ENCODE results near the gene CADM1. TPM values are rescaled to one million over a fixed set of nuclear protein-coding genes. Genes with fewer than 3 reads are reported as not detected.

CADM1 gene
- total RNA-seq, 1 experiment from 2014 or later = 534 TPM

GRCh38 chr11:115298300-115299012 is 205.8 kb downstream of the CADM1 start:
- peaks cover 26% of the 10 kb centered on the region for H3K36me3 Mint-ChIP-seq (ENCODE audit: insufficient read depth, unreplicated experiment)

GRCh38 chr11:115297330-115297729 is 206.9 kb downstream of the CADM1 start:
- H3K4me1 ChIP-seq = no peaks in the 10 kb centered on the region
- Mint-ChIP-seq H3K27me3 (ENCODE audit: insufficient read depth, unreplicated experiment) (no peaks in the 10 kb centered on the region), H3K4me1 (ENCODE audit: low read depth, unreplicated experiment) (peaks cover 13% of the 10 kb centered on the region), H3K9me3 (ENCODE audit: unreplicated experiment) (no peaks in the 10 kb centered on the region), H3K27ac (ENCODE audit: unreplicated experiment) (no peak overlapping the region), H3K36me3 (ENCODE audit: insufficient read depth, unreplicated experiment) (peaks cover 19% of the 10 kb centered on the region), H3K4me3 (ENCODE audit: unreplicated experiment) (no peak overlapping the region)
- intact Hi-C loops (cut with micrococcal nuclease; ENCODE audit: unreplicated experiment) = no loop called here
- TF ChIP-seq CTCF (IDR thresholded peaks at IDR 0.05; ENCODE audit: insufficient read depth in 1 of 2, low read depth in 1 of 2, low read length in 1 of 2, severe bottlenecking in 1 of 2, unreplicated experiment in 1 of 2) = no peak
- no peaks in the 10 kb centered on the region for H3K36me3 ChIP-seq (ENCODE audit: control insufficient read depth, insufficient read depth, low read length)
- H3K9me3 ChIP-seq = no peaks in the 10 kb centered on the region
- CTCF ChIA-PET = no interaction called here
- no peak overlapping the region for H3K4me3 ChIP-seq (ENCODE audit: low read depth, low read length)
- no peak for DNase-seq
- BruUV-seq (replicated peaks) = no TSS peak
- no peaks in the 10 kb centered on the region for H3K27me3 ChIP-seq (replicated peaks; ENCODE audit: control insufficient read depth, insufficient read depth, low read length)
- POLR2A ChIA-PET = no interaction called here

More at GRCh38 chr11:115298300-115299012, 205.8 kb downstream of the CADM1 start:
- H3K4me1 ChIP-seq = no peaks in the 10 kb centered on the region
- H3K27ac Mint-ChIP-seq (ENCODE audit: unreplicated experiment) = no peak overlapping the region
- ChIA-PET POLR2A (no interaction called here), CTCF (no interaction called here)
- TF ChIP-seq CTCF (IDR thresholded peaks at IDR 0.05; ENCODE audit: insufficient read depth in 1 of 2, low read depth in 1 of 2, low read length in 1 of 2, severe bottlenecking in 1 of 2, unreplicated experiment in 1 of 2) = no peak
- no peaks in the 10 kb centered on the region for H3K27me3 Mint-ChIP-seq (ENCODE audit: insufficient read depth, unreplicated experiment)
- no peak overlapping the region for H3K4me3 ChIP-seq (ENCODE audit: low read depth, low read length)
- no peaks in the 10 kb centered on the region for H3K9me3 ChIP-seq
- intact Hi-C loops (cut with micrococcal nuclease; ENCODE audit: unreplicated experiment) = no loop called here
- DNase-seq = no peak
- no peak overlapping the region for H3K4me3 Mint-ChIP-seq (ENCODE audit: unreplicated experiment)
- H3K9me3 Mint-ChIP-seq (ENCODE audit: unreplicated experiment) = no peaks in the 10 kb centered on the region
- no peaks in the 10 kb centered on the region for H3K36me3 ChIP-seq (ENCODE audit: control insufficient read depth, insufficient read depth, low read length)
- H3K4me1 Mint-ChIP-seq (ENCODE audit: low read depth, unreplicated experiment) = peaks cover 13% of the 10 kb centered on the region
- H3K27me3 ChIP-seq (replicated peaks; ENCODE audit: control insufficient read depth, insufficient read depth, low read length) = no peaks in the 10 kb centered on the region
- no TSS peak for BruUV-seq (replicated peaks)

- Histone ChIP-seq H3K9me3 (no peaks in the 10 kb centered on the region), H3K36me3 (ENCODE audit: control insufficient read depth, insufficient read depth, low read length) (no peaks in the 10 kb centered on the region), H3K4me3 (ENCODE audit: low read depth, low read length) (no peak overlapping the region), H3K27me3 (replicated peaks; ENCODE audit: control insufficient read depth, insufficient read depth, low read length) (no peaks in the 10 kb centered on the region), H3K4me1 (peaks cover 10% of the 10 kb centered on the region; the same call in 1 of the 2 replicates)
- intact Hi-C loops (cut with micrococcal nuclease; ENCODE audit: unreplicated experiment) = no loop called here
- no TSS peak for BruUV-seq (replicated peaks)
- Mint-ChIP-seq H3K4me3 (ENCODE audit: unreplicated experiment) (no peak overlapping the region), H3K4me1 (ENCODE audit: low read depth, unreplicated experiment) (peaks cover 28% of the 10 kb centered on the region), H3K27me3 (ENCODE audit: insufficient read depth, unreplicated experiment) (no peaks in the 10 kb centered on the region), H3K36me3 (ENCODE audit: insufficient read depth, unreplicated experiment) (peaks cover 5% of the 10 kb centered on the region), H3K27ac (ENCODE audit: unreplicated experiment) (no peak overlapping the region), H3K9me3 (ENCODE audit: unreplicated experiment) (no peaks in the 10 kb centered on the region)
- no peak for DNase-seq
- ChIA-PET POLR2A (no interaction called here), CTCF (no interaction called here)
- TF ChIP-seq CTCF (IDR thresholded peaks at IDR 0.05; ENCODE audit: insufficient read depth in 1 of 2, low read depth in 1 of 2, low read length in 1 of 2, severe bottlenecking in 1 of 2, unreplicated experiment in 1 of 2) = no peak
Measured at GRCh38 chr11:115291325-115291724, 212.9 kb downstream of the CADM1 start.

All from Caco-2 (cell line).